GM21723 (cell line): ENCODE measurements around the gene SGPP2.

ENCODE experiments used
- ATAC-seq: cut with Tn5 transposase; IDR thresholded peaks from one replicate; pipeline ENCODE4 v1.9.1; 2021; ENCODE audit warnings: mild to moderate bottlenecking, moderate library complexity; ENCODE audit not compliant: unreplicated experiment

The SGPP2 gene

GRCh38 chr2:222521099-222521498, 96.8 kb downstream of the SGPP2 start:
- ATAC-seq, result peak; percentile 77

GRCh38 chr2:222522082-222522481, 97.7 kb downstream of the SGPP2 start:
- no peak for ATAC-seq

DNA sequence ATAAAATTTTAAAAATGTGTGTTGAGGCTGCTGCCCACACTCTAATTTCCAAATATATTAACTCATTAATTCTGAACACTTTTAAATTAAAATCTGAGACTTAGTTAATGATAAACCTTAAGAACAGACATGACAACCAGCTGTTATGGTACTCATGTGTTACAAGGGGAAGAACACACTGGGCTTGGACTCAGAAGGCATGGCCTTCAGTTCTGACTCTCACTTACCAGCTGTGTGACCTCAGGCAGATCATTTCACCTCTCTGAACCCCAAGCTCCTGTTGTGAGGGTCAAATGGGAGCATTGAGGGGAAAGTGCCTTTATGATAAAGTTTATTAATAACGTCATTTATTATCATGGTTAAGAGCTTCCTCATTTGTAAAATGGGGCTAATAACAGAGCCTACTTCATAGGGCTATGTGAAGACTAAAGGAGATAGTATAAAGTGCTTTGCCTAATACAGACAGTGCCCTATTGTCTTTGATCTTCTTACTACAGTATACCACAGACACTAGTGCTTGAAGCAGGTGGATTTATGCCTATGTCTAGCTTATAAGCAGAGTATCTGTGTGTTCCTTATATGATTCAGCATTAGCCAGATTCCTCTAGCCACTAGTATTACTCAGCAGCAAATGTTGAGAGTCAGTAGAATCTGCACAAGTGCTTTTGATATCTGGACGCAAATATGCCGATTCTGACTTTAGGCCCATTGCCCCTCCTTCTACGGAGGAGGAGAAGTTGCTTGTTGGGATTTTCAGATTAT, 99.6 kb downstream of the SGPP2 start:
- ATAC-seq, result peak; percentile 35

DNA sequence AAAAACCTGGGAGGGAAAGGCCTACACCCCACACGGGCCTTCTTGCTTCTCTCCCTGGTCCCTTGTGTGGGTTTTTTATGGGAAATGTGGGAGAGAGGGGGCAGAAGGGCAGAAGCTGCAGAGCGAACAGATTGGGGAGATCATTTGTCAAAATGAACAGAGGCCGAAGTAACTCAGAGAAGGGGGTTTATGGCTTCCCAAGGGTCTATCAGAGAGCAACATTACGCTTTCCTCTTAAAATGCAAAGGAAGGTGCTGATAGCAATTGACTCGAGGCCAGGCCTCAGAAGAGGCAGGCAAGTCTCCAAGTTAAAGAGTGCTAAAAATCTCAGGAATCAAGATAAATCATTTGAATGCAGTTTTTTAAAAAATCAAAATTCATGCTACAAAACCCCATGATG, 101.5 kb downstream of the SGPP2 start:
- no peak for ATAC-seq

DNA sequence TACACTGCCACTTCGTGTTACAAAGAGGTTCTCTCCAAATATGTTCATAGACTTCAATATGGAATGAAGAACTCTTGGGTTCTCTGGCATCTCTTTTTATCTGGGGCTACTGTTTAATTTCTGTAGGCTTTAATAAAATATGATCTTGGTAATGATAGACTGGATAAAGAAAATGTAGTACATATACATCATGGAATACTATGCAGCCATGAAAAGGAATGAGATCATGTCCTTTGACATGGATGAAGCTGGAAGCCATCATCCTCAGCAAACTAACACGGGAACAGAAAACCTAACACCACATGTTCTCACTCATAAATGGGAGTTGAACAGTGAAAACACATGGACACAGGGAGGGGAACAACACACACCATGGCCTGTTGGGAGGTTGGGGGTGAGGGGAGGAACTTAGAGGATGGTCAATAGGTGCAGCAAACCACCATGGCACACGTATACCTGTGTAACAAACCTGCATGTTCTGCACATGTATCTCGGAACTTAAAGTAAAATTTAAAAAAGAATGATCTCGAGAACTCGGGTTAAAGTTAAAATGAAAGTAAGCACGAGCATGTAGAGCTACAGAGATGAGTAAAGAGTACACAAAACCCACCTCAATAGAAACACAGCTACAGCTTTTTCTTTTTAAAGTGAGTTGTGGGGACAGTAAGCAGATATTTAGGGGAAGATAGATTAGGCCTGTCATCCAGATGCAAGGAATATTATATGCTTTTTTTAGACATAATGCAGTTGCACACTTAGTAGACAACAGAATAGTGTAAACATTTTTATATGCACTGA, 102.3 kb downstream of the SGPP2 start:
- ATAC-seq, result peak; percentile 51

- no peak for ATAC-seq
Measured at GRCh38 chr2:222532315-222532714, 108.0 kb downstream of the SGPP2 start.

DNA sequence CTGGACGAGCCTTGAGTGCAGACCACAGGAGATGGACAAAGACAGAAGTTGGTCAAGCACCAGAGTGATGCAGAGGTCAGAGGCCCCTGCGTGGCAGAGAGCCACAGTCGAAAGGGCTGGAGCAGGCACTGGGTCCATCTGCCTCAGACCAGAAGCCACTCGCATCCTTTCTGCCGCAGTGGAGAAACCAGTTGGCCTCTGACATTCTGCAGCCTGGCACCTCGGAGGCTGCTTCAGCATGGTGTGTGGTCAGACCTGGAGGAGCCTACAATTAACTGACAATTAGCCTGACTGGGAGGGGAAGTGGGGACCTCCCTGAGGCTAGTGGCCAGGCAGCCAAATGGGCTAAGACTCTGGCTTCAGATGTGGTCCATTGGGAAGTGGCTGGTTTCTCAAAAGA, 111.1 kb downstream of the SGPP2 start:
- no peak for ATAC-seq

DNA sequence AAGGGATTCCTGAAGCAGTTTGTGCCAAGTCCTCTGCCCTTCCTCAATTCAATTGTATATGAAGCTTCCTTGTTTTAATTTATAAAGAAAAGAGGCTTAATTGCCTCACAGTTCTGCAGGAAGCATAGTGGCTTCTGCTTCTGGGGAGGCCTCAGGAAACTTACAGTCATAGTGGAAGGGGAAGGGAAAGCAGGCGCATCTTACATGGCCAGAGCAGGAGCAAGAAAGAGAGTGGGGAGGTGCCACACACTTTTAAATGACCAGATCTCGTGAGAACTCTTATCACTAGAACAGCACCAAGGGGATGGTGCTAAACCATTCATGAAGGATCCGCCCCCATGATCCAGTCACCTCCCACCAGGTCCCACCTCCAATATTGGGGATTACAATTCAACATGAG, 114.2 kb downstream of the SGPP2 start:
- peak; percentile 64 for ATAC-seq

- no peak for ATAC-seq
Measured at GRCh38 chr2:222544661-222545060, 120.3 kb downstream of the SGPP2 start.

GRCh38 chr2:222545823-222546795, 121.8 kb downstream of the SGPP2 start:
- no peak for ATAC-seq

DNA sequence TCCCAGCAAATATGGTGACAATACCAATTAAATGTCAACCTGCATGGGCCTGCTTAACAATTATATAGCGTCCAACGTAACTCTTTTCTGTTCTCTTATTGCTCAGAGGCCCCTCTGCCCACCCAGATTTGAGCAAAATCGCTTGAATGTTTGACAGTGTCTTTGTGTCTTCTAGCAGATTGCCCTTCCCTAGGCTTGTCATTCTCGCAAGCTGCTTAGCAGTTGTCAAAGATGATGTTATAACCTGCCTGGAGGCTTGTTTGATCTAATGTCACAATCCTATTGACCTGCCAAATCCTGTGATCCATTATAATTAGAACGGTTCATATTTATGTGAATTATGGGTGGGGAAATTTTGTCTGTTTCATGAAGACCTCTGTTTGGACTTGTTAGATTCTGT, 122.7 kb downstream of the SGPP2 start:
- ATAC-seq, result no peak

DNA sequence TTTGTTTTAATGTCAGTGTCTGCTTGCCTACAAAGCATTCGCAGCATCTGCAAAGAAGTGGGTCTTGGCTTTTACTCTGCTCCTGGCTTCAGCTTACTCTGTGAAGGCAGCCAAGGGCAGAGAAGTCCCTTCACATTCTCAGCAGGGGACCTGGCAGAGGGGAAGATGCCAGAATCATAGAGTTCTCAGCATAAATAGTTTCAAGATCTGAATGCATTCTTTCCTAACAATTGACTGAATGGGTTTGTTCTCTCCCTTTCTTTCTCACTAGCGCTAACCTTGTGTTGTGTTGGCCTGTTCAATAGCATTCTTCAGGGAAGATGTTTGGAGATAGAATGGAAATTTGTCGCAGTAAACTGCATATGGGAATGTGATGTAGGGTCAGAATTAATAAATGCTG, 124.6 kb downstream of the SGPP2 start:
- no peak for ATAC-seq

GRCh38 chr2:222554517-222554916, 130.2 kb downstream of the SGPP2 start:
- ATAC-seq, result no peak

DNA sequence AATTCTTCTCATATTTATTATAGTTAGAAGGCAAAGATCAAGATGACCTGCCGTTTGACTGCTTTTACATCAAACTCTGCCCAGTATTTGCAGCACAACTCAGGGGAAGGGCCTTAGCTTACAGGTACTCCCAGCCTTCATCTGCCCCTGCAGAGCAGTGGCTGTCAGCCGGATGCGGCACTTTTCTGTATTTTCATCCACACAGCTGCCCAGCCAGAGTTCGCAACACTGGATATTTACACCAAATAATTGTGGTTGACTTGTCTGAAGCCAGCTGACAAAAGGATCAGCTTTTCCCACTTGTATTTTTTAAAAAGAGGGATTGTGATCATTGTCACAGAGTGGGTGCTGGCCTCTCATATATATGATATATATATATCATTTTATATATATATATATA, 136.8 kb downstream of the SGPP2 start:
- ATAC-seq, result no peak

DNA sequence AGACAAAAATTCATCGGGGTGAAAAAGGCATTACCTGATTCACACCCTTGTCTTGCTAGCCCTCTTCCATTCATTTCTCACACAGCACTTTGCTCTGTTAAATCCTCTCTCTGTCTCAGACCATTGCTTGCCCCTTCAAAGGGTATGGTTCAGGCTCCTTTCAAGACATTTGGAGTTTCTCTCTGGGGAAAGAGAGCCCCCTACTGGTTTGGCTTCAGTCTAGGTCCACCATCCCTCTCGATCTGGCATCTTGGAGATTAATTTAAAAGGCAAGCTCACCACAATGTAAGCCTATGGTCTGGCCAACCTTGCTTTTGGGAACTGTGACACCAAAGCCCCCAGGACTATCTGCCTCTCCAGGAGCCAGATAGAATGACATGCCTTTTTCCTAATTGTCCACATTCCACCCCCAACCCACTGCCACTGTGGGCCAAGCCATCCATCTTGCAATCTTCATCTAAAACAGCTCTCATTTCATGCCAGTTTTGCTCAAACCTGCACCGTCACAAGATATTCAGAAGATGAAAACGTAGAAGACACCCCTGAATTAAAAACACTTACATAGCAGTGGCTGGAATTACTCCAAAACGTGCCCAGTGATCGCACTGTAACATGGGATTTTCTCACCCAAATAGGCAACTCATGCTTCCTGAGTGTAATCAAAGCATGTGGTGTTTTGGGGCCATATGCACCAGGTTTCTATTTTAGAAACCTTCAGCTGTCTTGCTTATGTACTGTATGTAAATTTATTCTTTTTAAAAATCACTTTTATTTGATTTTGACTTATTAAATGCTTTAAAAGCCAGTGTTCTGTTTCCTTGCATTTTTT, 137.7 kb downstream of the SGPP2 start:
- ATAC-seq, result peak; percentile 92

- no peak for ATAC-seq
Measured at GRCh38 chr2:222563106-222563718, 138.9 kb downstream of the SGPP2 start.

GRCh38 chr2:222563936-222564335, 139.6 kb downstream of the SGPP2 start:
- no peak for ATAC-seq

- ATAC-seq, result no peak
Measured at GRCh38 chr2:222566229-222566628, 141.9 kb downstream of the SGPP2 start.

- no peak for ATAC-seq
Measured at GRCh38 chr2:222568865-222569264, 144.5 kb downstream of the SGPP2 start.

GRCh38 chr2:222569826-222570225, 145.5 kb downstream of the SGPP2 start:
- no peak for ATAC-seq
